Lung (tissue), 12 donors: Measurements from ENCODE around the gene TENT5C. TPM values are rescaled to one million over a fixed set of nuclear protein-coding genes. Genes with fewer than 3 reads are reported as not detected.

ENCODE experiments used
- ATAC-seq: fragments of 200-7000 bp; cut with Tn5 transposase; one replicate; pipeline ENCODE4 v1.9.1; 2020; ENCODE audit warnings: moderate number of reproducible peaks; ENCODE audit not compliant: insufficient read depth, low FRiP score
- DNase-seq, 3 donors: peaks; one replicate each; pipeline ENCODE4 v3.0.0-alpha.2; 2013 to 2017
- H3K27ac ChIP-seq, 2 donors: one replicate each; pipeline ENCODE4 v1.5.1; 2013; ENCODE audit warnings: mild to moderate bottlenecking in 2 of 2, moderate library complexity in 2 of 2, control low read depth in 1 of 2, inconsistent platforms in 1 of 2, low read depth in 1 of 2, low read length in 1 of 2
- H3K27me3 ChIP-seq, 3 donors: one replicate each; pipeline ENCODE4 v1.5.1; 2013; ENCODE audit warnings: low read length in 2 of 3; ENCODE audit not compliant: control insufficient read depth in 3 of 3, insufficient read depth in 3 of 3
- H3K36me3 ChIP-seq, 4 donors: one replicate each; pipeline ENCODE4 v1.5.1; 2013; ENCODE audit warnings: low read length in 4 of 4, mild to moderate bottlenecking in 1 of 4, moderate library complexity in 1 of 4; ENCODE audit not compliant: control insufficient read depth in 4 of 4, insufficient read depth in 4 of 4
- H3K4me1 ChIP-seq, 5 donors: one replicate each; pipeline ENCODE4 v1.5.1; 2013; ENCODE audit warnings: low read length in 5 of 5, mild to moderate bottlenecking in 2 of 5, moderate library complexity in 1 of 5; ENCODE audit not compliant: control insufficient read depth in 5 of 5, insufficient read depth in 5 of 5
- H3K4me3 ChIP-seq: one replicate; pipeline ENCODE4 v1.5.1; 2013; ENCODE audit warnings: mild to moderate bottlenecking, control low read depth, moderate library complexity
- H3K9ac ChIP-seq, 2 donors: one replicate each; pipeline ENCODE4 v1.5.1; 2013; ENCODE audit warnings: low read length in 2 of 2, control low read depth in 1 of 2; ENCODE audit not compliant: insufficient read depth in 1 of 2
- H3K9me3 ChIP-seq, 4 donors: one replicate each; pipeline ENCODE4 v1.5.1; 2013; ENCODE audit warnings: low read length in 3 of 4, mild to moderate bottlenecking in 1 of 4, moderate library complexity in 1 of 4; ENCODE audit not compliant: control insufficient read depth in 4 of 4, insufficient read depth in 3 of 4
- CTCF ChIP-seq: IDR thresholded peaks from 2 replicates; pipeline ENCODE4 v1.5.1; 2012; ENCODE audit warnings: mild to moderate bottlenecking; ENCODE audit errors: control extremely low read depth, extremely low read depth
- WGBS, 2 donors: extraction: QIAGEN DNeasy Blood & Tissue Kit; methylation state at CpG; one replicate each; pipeline ENCODE4 v1.1.7; 2013; 5-methylcytosine and 5-hydroxymethylcytosine counted together
- polyA plus RNA-seq, 2 donors: library from polyadenylated mRNA; stranded (reverse); fragments of 200-250 nt; gene quantifications; one replicate each; pipeline ENCODE4 v1.2.1, GENCODE V29; 2013
- total RNA-seq, 2 donors: library from RNA; depleted of rRNA in 1 of 2; stranded (reverse); fragments of >200 nt in 1 of 2; gene quantifications; one replicate each; pipeline ENCODE4 v1.2.1, GENCODE V29; 2014 to 2021
- donor health status: control.
- donor health status: control.
- donor health status: Bipolar disorder and iron deficiency.
- donor health status: healthy.
- donor health status: DM: yes; HTN: yes; CAD: no.

Gene TENT5C
- total and polyA plus RNA-seq, 4 donors, result 2.7 to 39.0 (median 17.5) TPM

- TF ChIP-seq CTCF, result no peak
- no peaks in the 10 kb centered on the region for H3K36me3 ChIP-seq
- H3K4me3 ChIP-seq, result no peak overlapping the region
- H3K9me3 ChIP-seq, result no peaks in the 10 kb centered on the region
- DNase-seq (no peak), ATAC-seq (no peak)
- H3K9ac ChIP-seq, result no peak overlapping the region
- H3K27me3 ChIP-seq, result peaks cover 0 to 4% (median 3%) of the 10 kb centered on the region in 3 donors
- WGBS, 2 donors, result 61 to 78% methylated on average over 5 of the region's 5 CpGs
- no peak overlapping the region for H3K27ac ChIP-seq
- H3K4me1 ChIP-seq, result peaks cover 0 to 15% (median 4%) of the 10 kb centered on the region in 5 donors
Measured at GRCh38 chr1:117596023-117596720, 9.7 kb upstream of the TENT5C start.

DNA sequence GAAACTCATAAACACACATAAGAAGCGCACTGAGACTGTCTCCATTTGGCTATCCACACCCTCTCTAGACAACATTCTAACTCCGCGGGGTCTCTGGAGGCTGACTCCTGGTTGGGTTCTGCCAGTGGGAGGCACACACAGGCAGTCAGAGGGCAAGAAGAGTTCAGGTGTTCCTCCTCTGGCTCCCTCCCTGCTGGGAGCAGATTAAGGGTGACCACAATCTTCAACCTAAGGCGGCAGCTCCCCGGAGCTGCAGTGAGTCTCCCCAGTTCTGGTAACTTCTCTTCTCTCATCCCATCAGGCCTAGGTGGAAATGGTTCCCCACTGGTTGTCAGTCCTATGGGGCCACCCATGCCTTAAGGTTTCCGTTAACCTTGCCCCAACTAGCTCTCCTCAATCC is 7.4 kb upstream of the TENT5C start:
- ATAC-seq, result no peak
- WGBS, 2 donors, result 86 to 92% methylated on average over 6 of the region's 6 CpGs

GRCh38 chr1:117599286-117600221 is 6.3 kb upstream of the TENT5C start:
- Histone ChIP-seq H3K9me3 (no peaks in the 10 kb centered on the region), H3K36me3 (no peaks in the 10 kb centered on the region), H3K27me3 (peaks cover 0 to 9% (median 7%) of the 10 kb centered on the region in 3 donors), H3K27ac (no peak overlapping the region), H3K9ac (no peak overlapping the region), H3K4me3 (no peak overlapping the region), H3K4me1 (peaks cover 0 to 4% (median 0%) of the 10 kb centered on the region in 5 donors)
- whole genome bisulfite sequencing, 2 donors, result 81 to 92% methylated on average over 16 of the region's 16 CpGs
- TF ChIP-seq CTCF, result no peak
- no peak for DNase-seq
- ATAC-seq, result no peak

More for the DNA sequence above, 7.4 kb upstream of the TENT5C start:
- H3K4me3 ChIP-seq, result no peak overlapping the region
- no peak for DNase-seq
- no peak overlapping the region for H3K27ac ChIP-seq
- H3K9ac ChIP-seq, result no peak overlapping the region
- TF ChIP-seq CTCF, result no peak
- H3K9me3 ChIP-seq, result no peaks in the 10 kb centered on the region
- peaks cover 0 to 7% (median 0%) of the 10 kb centered on the region in 5 donors for H3K4me1 ChIP-seq
- H3K36me3 ChIP-seq, result no peaks in the 10 kb centered on the region
- H3K27me3 ChIP-seq, result peaks cover 0 to 8% (median 7%) of the 10 kb centered on the region in 3 donors
